ENCODE data around the gene TNNC2. TPM values are rescaled to one million over a fixed set of nuclear protein-coding genes. Genes with fewer than 3 reads are reported as not detected.

The TNNC2 gene
- total and polyA plus RNA-seq, 2 of the 8 experiments (the other 6 are each of a cell fraction or from before 2014, with no cell fraction given) = 5.7 to 7.6 TPM

DNA sequence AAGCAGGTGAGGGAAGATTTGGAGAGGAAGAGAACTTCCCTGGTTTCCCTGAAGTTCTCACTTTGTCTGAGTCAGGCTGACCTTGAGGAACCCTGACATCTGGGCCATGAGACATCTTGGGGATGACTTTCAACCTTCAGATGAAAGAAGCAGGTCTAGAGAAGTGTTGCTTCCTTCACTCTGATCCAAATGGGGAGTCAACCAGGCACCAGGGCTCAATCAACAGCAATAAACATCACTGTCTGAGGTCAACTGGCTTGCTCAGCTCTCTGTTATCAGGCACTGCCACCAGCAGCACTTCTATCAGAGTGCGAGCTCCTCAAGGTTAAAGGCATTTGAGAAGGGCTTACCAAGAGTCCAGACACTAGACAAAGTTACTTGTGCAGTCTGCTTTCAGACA is 23.8 kb upstream of the TNNC2 start:
- Histone ChIP-seq H4K20me1 (replicated peaks in 1 of 2; ENCODE audit: control insufficient read depth in 1 of 2, insufficient read depth in 2 of 2, low read length in 2 of 2) (no peaks in the 10 kb centered on the region), H3K79me2 (ENCODE audit: control insufficient read depth in 1 of 2, insufficient read depth in 2 of 2, low read length in 2 of 2) (peaks cover 0 to 13% of the 10 kb centered on the region in 2 experiments; a peak in 2 of 4 replicates), H3K4me2 (ENCODE audit: insufficient read depth in 1 of 2, low read depth in 2 of 2, low read length in 2 of 2) (no peak overlapping the region), H2BK15ac (ENCODE audit: low read length) (peak overlapping the region; percentile 40; the same call in 1 of the 2 replicates), H3K9me3 (ENCODE audit: insufficient read depth in 2 of 2, low read depth in 1 of 2, low read length in 1 of 2) (no peaks in the 10 kb centered on the region), H4K8ac (ENCODE audit: extremely low read depth, insufficient read depth, low read length) (no peak overlapping the region), H3K4ac (replicated peaks; ENCODE audit: insufficient read length, low read depth, low read length) (no peak overlapping the region), H2BK20ac (ENCODE audit: low read length) (peak overlapping the region; percentile 57; the same call in 1 of the 2 replicates), H4K91ac (replicated peaks; ENCODE audit: insufficient read length, low read length) (peak overlapping the region; percentile 26), H3K4me1 (replicated peaks in 1 of 4; ENCODE audit: control insufficient read depth in 3 of 4, insufficient read depth in 4 of 4, low read length in 3 of 4) (peaks cover 4 to 16% (median 12%) of the 10 kb centered on the region in 4 experiments), H3K27ac (ENCODE audit: low read depth, low read length) (no peak overlapping the region), H2BK12ac (ENCODE audit: low read depth, low read length) (peak overlapping the region; percentile 62), H4K5ac (ENCODE audit: insufficient read length, low read depth, low read length) (no peak overlapping the region), H3K4me3 (ENCODE audit: extremely low read depth in 1 of 4, insufficient read depth in 2 of 4, low read depth in 3 of 4, low read length in 4 of 4) (no peak overlapping the region), H3K36me3 (ENCODE audit: control insufficient read depth in 2 of 4, insufficient read depth in 4 of 4, low read length in 3 of 4) (peaks cover 0 to 32% (median 0%) of the 10 kb centered on the region in 4 experiments; a peak in 4 of 8 replicates), H3K9ac (replicated peaks in 1 of 4; ENCODE audit: extremely low read depth in 1 of 4, low read depth in 3 of 4, low read length in 3 of 4) (no peak overlapping the region), H3K56ac (replicated peaks; ENCODE audit: insufficient read length, low read depth, low read length) (no peak overlapping the region), H2BK5ac (ENCODE audit: low read depth, low read length) (peak overlapping the region; percentile 74; the same call in 1 of the 2 replicates), H3K18ac (ENCODE audit: extremely low read depth, low read length) (no peak overlapping the region), H3K14ac (ENCODE audit: insufficient read length) (no peak overlapping the region), H3K79me1 (ENCODE audit: low read depth, low read length) (no peaks in the 10 kb centered on the region), H3K27me3 (replicated peaks in 1 of 4; ENCODE audit: control insufficient read depth in 3 of 4, extremely low read depth in 1 of 4, insufficient read depth in 3 of 4, low read length in 3 of 4) (no peaks in the 10 kb centered on the region), H3K23me2 (ENCODE audit: low read depth, low read length) (no peaks in the 10 kb centered on the region), H2AFZ (ENCODE audit: low read length) (no peak overlapping the region), H2BK120ac (replicated peaks; ENCODE audit: low read depth, low read length) (peak overlapping the region; percentile 19), H3K23ac (ENCODE audit: insufficient read length) (no peak overlapping the region), H2AK5ac (ENCODE audit: low read depth, low read length) (peak overlapping the region; percentile 80; the same call in 1 of the 2 replicates)
- FAIRE-seq = no peak
- no peak for TF ChIP-seq SUZ12 (IDR thresholded peaks at IDR 0.05; ENCODE audit: low read length)
- POLR2A ChIA-PET (ENCODE audit: partially characterized antibody) = interaction anchor here (0.6 to 9.9 kb wide), 3 partner anchors 12 to 513 kb away, joined by 3 to 178 read pairs (median 3); partner anchors contain the start of gene SNX21
- no peak for DNase-seq (ENCODE audit: low read depth in 1 of 2, low spot score in 2 of 2)
- WGBS, 2 experiments (ENCODE audit: extremely low coverage in 1 of 2, insufficient coverage in 1 of 2, insufficient read length in 1 of 2, insufficient replicate concordance in 2 of 2, low coverage in 1 of 2, low lambda C conversion rate in 2 of 2, missing lambda C conversion rate in 1 of 2) = 91% methylated on average over 1 of the region's 1 CpG; no CpG with 5 or more reads in 1 of the 2 experiments
- CTCF ChIA-PET (ENCODE audit: partially characterized antibody) = interaction anchor here (1.9 to 2.0 kb wide), 2 partner anchors 11 to 26 kb away, joined by 5 to 7 read pairs; no protein-coding TSS in a partner anchor

Data from H1 (cell line).